Body of pancreas (tissue), 4 donors: Measurements from ENCODE around the gene PPP1R13B.
A peak's percentile ranks its signal among the peaks of the same experiment; 100 is the strongest.

Experiments
- POLR2A ChIP-seq, 3 donors: fragments of 450-650 bp; IDR thresholded peaks; one replicate each; pipeline ENCODE4 v1.6.1; 2016; ENCODE audit warnings: antibody characterized with exemption in 3 of 3, mild to moderate bottlenecking in 2 of 3
- TF ChIP-seq, protein P1 (sequence below), 7 experiments: fragments of 450-650 bp in 4 of 7; fragments of 200-600 bp in 3 of 7; sonication (generic) in 3 of 7; IDR thresholded peaks; one replicate each; pipeline ENCODE4 v1.5.1; 2016 to 2019; ENCODE audit warnings: antibody characterized with exemption in 7 of 7

DNA sequence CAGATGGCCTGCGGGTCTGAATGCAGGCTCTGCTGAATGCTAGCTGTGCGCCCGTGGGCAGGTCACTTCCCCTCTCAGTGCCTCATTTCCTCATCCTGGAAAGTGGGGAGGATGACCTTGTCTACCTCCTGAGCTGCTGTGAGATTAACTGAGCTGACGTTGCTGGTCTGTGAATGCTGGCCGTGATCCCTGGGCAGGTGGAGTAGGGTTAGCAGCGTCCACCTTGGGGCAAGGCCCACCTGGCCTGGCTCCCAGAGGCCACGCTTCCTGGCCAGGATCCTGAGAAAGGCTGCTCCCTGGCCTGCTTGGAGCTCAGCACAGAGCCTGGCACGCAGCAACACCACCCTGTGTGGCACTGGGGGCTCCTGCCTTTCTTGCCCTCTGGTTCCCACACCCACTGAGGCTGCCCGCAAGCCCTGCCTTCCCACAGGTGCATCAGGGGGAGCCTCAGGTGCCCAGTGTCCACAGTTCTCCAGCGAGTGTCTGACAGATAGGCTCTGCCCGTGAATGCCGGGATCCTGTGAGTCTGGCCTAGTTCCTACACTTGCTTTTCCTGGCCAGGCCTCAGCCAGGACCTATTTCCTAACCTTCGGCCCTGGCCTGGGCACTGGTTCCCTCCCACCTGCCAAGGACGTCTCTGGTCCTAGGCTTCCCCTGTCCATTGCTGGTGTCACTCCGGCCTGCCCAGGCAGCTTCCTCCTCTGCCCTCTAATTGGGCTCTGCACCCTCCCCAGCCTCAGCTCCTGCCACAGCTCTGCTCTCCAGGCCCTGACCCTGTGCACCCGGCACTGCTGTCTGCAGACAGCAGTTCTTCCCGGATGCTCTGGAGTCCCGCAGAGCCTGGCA, 43.7 kb upstream of the PPP1R13B start:
- TF ChIP-seq, protein P1, sequence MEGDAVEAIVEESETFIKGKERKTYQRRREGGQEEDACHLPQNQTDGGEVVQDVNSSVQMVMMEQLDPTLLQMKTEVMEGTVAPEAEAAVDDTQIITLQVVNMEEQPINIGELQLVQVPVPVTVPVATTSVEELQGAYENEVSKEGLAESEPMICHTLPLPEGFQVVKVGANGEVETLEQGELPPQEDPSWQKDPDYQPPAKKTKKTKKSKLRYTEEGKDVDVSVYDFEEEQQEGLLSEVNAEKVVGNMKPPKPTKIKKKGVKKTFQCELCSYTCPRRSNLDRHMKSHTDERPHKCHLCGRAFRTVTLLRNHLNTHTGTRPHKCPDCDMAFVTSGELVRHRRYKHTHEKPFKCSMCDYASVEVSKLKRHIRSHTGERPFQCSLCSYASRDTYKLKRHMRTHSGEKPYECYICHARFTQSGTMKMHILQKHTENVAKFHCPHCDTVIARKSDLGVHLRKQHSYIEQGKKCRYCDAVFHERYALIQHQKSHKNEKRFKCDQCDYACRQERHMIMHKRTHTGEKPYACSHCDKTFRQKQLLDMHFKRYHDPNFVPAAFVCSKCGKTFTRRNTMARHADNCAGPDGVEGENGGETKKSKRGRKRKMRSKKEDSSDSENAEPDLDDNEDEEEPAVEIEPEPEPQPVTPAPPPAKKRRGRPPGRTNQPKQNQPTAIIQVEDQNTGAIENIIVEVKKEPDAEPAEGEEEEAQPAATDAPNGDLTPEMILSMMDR (IDR thresholded peaks at IDR 0.05) = no peak
- peak in 2 of 3 donors; percentile 31 to 49 for TF ChIP-seq POLR2A (IDR thresholded peaks at IDR 0.05)
